MM.1S (cell line): ENCODE data around the gene HPSE2.

ENCODE experiments used
- DNase-seq: peaks from one replicate; pipeline ENCODE4 v3.0.0-alpha.2; 2015
- H2AFZ ChIP-seq: fragments of 300-600 bp; sonication (generic); 2 replicates; pipeline ENCODE4 v1.6.0; 2016; ENCODE audit warnings: antibody characterized with exemption, low read length
- H3F3A ChIP-seq: fragments of 300-600 bp; sonication (generic); 2 replicates; pipeline ENCODE4 v1.6.1; 2016; ENCODE audit warnings: mild to moderate bottlenecking, antibody characterized with exemption, low read length, moderate library complexity, mixed read lengths; ENCODE audit not compliant: insufficient read depth
- H3K27ac ChIP-seq: fragments of 300-600 bp; sonication (generic); 2 replicates; pipeline ENCODE4 v1.5.1; 2016; ENCODE audit warnings: mild to moderate bottlenecking, low read length
- H3K27me3 ChIP-seq: fragments of 300-600 bp; sonication (generic); replicated peaks from 2 replicates; pipeline ENCODE4 v1.6.0; 2016; ENCODE audit warnings: low read length; ENCODE audit not compliant: insufficient read depth
- H3K36me3 ChIP-seq: fragments of 300-600 bp; sonication (generic); replicated peaks from 2 replicates; pipeline ENCODE4 v1.6.1; 2016; ENCODE audit warnings: mild to moderate bottlenecking, low read length, mixed read lengths; ENCODE audit not compliant: insufficient read depth
- H3K4me1 ChIP-seq: fragments of 300-600 bp; sonication (generic); 2 replicates; pipeline ENCODE4 v1.6.1; 2016; ENCODE audit warnings: low read length, mixed read lengths
- H3K4me2 ChIP-seq: fragments of 300-600 bp; sonication (generic); 2 replicates; pipeline ENCODE4 v1.6.0; 2016; ENCODE audit warnings: low read depth, low read length
- H3K4me3 ChIP-seq: fragments of 300-600 bp; sonication (generic); 2 replicates; pipeline ENCODE4 v1.5.1; 2016; ENCODE audit warnings: low read length, mixed read lengths
- H3K79me2 ChIP-seq: fragments of 300-600 bp; sonication (generic); 2 replicates; pipeline ENCODE4 v1.6.1; 2016; ENCODE audit warnings: mixed run types, low read length, mixed read lengths
- H3K9ac ChIP-seq: fragments of 300-600 bp; sonication (generic); 2 replicates; pipeline ENCODE4 v1.6.1; 2016; ENCODE audit warnings: low read length, mixed read lengths
- H3K9me2 ChIP-seq: fragments of 300-600 bp; sonication (generic); replicated peaks from 2 replicates; pipeline ENCODE4 v1.6.1; 2016; ENCODE audit warnings: mild to moderate bottlenecking, low read length, mixed read lengths; ENCODE audit not compliant: insufficient read depth
- H3K9me3 ChIP-seq: fragments of 300-600 bp; sonication (generic); replicated peaks from 2 replicates; pipeline ENCODE4 v1.6.1; 2016; ENCODE audit warnings: mild to moderate bottlenecking, low read length, mixed read lengths; ENCODE audit not compliant: insufficient read depth
- H4K20me1 ChIP-seq: fragments of 300-600 bp; sonication (generic); 2 replicates; pipeline ENCODE4 v1.6.1; 2016; ENCODE audit warnings: mild to moderate bottlenecking, low read length, moderate library complexity, mixed read lengths; ENCODE audit not compliant: insufficient read depth
- CTCF ChIP-seq: fragments of 300-600 bp; sonication (generic); IDR thresholded peaks from 2 replicates; pipeline ENCODE4 v1.5.1; 2016; ENCODE audit warnings: antibody characterized with exemption, low read length, mixed read lengths
- EZH2 ChIP-seq: fragments of 300-600 bp; sonication (generic); optimal IDR thresholded peaks from 2 replicates; pipeline ENCODE3; 2017; ENCODE audit warnings: low read depth, mild to moderate bottlenecking, antibody characterized with exemption, low read length, mixed read lengths
- EZH2phosphoT487 ChIP-seq: fragments of 300-600 bp; sonication (generic); IDR thresholded peaks from 2 replicates; pipeline ENCODE4 v1.6.1; 2018; ENCODE audit warnings: antibody characterized with exemption, low read length

HPSE2 gene

GRCh38 chr10:99008054-99008453, 227.6 kb downstream of the HPSE2 start:
- Histone ChIP-seq H3K79me2 (no peaks in the 10 kb centered on the region), H3K27ac (no peak overlapping the region), H4K20me1 (no peaks in the 10 kb centered on the region), H3K4me2 (no peak overlapping the region), H3K27me3 (no peaks in the 10 kb centered on the region), H3K36me3 (no peaks in the 10 kb centered on the region), H3K9me3 (no peaks in the 10 kb centered on the region), H2AFZ (no peak overlapping the region), H3K9me2 (no peaks in the 10 kb centered on the region), H3K4me3 (no peak overlapping the region), H3F3A (no peaks in the 10 kb centered on the region), H3K4me1 (no peaks in the 10 kb centered on the region), H3K9ac (no peak overlapping the region)
- TF ChIP-seq EZH2 (no peak), CTCF (no peak), EZH2phosphoT487 (no peak)
- DNase-seq = no peak

- no peaks in the 10 kb centered on the region for H3K4me1 ChIP-seq
- TF ChIP-seq EZH2phosphoT487 (no peak), CTCF (no peak), EZH2 (no peak)
- no peaks in the 10 kb centered on the region for H3K27me3 ChIP-seq
- no peaks in the 10 kb centered on the region for H3K9me2 ChIP-seq
- no peaks in the 10 kb centered on the region for H3F3A ChIP-seq
- H3K9ac ChIP-seq = no peak overlapping the region
- no peak overlapping the region for H3K4me2 ChIP-seq
- H4K20me1 ChIP-seq = no peaks in the 10 kb centered on the region
- no peaks in the 10 kb centered on the region for H3K9me3 ChIP-seq
- H3K36me3 ChIP-seq = no peaks in the 10 kb centered on the region
- DNase-seq = no peak
- H3K4me3 ChIP-seq = no peak overlapping the region
- no peaks in the 10 kb centered on the region for H3K79me2 ChIP-seq
- no peak overlapping the region for H2AFZ ChIP-seq
- no peak overlapping the region for H3K27ac ChIP-seq
These were observed 228.2 kb downstream of the HPSE2 start for GRCh38 chr10:99007457-99007856.

- H3K4me3 ChIP-seq = no peak overlapping the region
- TF ChIP-seq EZH2phosphoT487 = no peak
These were observed 230.4 kb downstream of the HPSE2 start for GRCh38 chr10:99005254-99005653.

GRCh38 chr10:99004738-99005137, 230.9 kb downstream of the HPSE2 start:
- Histone ChIP-seq H3K9me2 (no peaks in the 10 kb centered on the region), H3K4me3 (no peak overlapping the region), H3K9me3 (no peaks in the 10 kb centered on the region), H2AFZ (no peak overlapping the region), H3K36me3 (no peaks in the 10 kb centered on the region), H3F3A (no peaks in the 10 kb centered on the region), H3K79me2 (no peaks in the 10 kb centered on the region), H3K27me3 (no peaks in the 10 kb centered on the region), H3K27ac (no peak overlapping the region), H3K9ac (no peak overlapping the region), H4K20me1 (no peaks in the 10 kb centered on the region), H3K4me1 (no peaks in the 10 kb centered on the region), H3K4me2 (no peak overlapping the region)
- TF ChIP-seq CTCF = no peak
- no peak for TF ChIP-seq EZH2phosphoT487
- TF ChIP-seq EZH2 = no peak
- no peak for DNase-seq

More at GRCh38 chr10:99005254-99005653, 230.4 kb downstream of the HPSE2 start:
- DNase-seq = no peak
- Histone ChIP-seq H4K20me1 (no peaks in the 10 kb centered on the region), H3K9me2 (no peaks in the 10 kb centered on the region), H3K4me1 (no peaks in the 10 kb centered on the region), H3K79me2 (no peaks in the 10 kb centered on the region), H3K4me2 (no peak overlapping the region), H3K9me3 (no peaks in the 10 kb centered on the region), H3K27me3 (no peaks in the 10 kb centered on the region), H3K9ac (no peak overlapping the region), H2AFZ (no peak overlapping the region), H3K36me3 (no peaks in the 10 kb centered on the region), H3F3A (no peaks in the 10 kb centered on the region), H3K27ac (no peak overlapping the region)
